Neural cell (in vitro differentiated cells): ENCODE measurements around the gene WDR17. TPM values are rescaled to one million over a fixed set of nuclear protein-coding genes. Genes with fewer than 3 reads are reported as not detected.

Source experiments
- H2AFZ ChIP-seq: fragments of 200-600, 300-800 bp; sonication (generic), shearing (Covaris generic); 2 replicates; pipeline ENCODE4 v1.6.0; 2014; ENCODE audit warnings: low read depth, mild to moderate bottlenecking, antibody characterized with exemption, low read length, moderate library complexity
- H3F3A ChIP-seq: fragments of 200-600 bp; shearing (Covaris generic); 2 replicates; pipeline ENCODE4 v1.6.1; 2016; ENCODE audit warnings: mild to moderate bottlenecking, moderate library complexity, mixed read lengths, antibody characterized with exemption, low read length; ENCODE audit not compliant: insufficient read depth, poor library complexity, severe bottlenecking
- H3K27ac ChIP-seq: fragments of 200-600, 300-800 bp; sonication (generic), shearing (Covaris generic); 2 replicates; pipeline ENCODE4 v1.5.1; 2014; ENCODE audit warnings: mild to moderate bottlenecking, low read length, moderate library complexity
- H3K27me3 ChIP-seq: fragments of 300-800, 200-600 bp; sonication (generic), shearing (Covaris generic); 2 replicates; pipeline ENCODE4 v1.6.0; 2014; ENCODE audit warnings: mild to moderate bottlenecking, low read depth, low read length, moderate library complexity; ENCODE audit not compliant: insufficient read depth
- H3K36me3 ChIP-seq: fragments of 300-800, 200-600 bp; sonication (generic), shearing (Covaris generic); 2 replicates; pipeline ENCODE4 v1.5.1; 2014; ENCODE audit warnings: mild to moderate bottlenecking, antibody characterized with exemption, low read length, moderate library complexity; ENCODE audit not compliant: insufficient read depth
- H3K4me2 ChIP-seq: fragments of 300-800, 200-600 bp; sonication (generic), shearing (Covaris generic); 2 replicates; pipeline ENCODE4 v1.6.0; 2014; ENCODE audit warnings: mild to moderate bottlenecking, low read length
- H3K4me3 ChIP-seq: fragments of 300-800, 200-600 bp; sonication (generic), shearing (Covaris generic); 2 replicates; pipeline ENCODE4 v1.5.1; 2014; ENCODE audit warnings: mild to moderate bottlenecking, low read length, moderate library complexity
- H3K79me2 ChIP-seq: fragments of 200-600 bp; shearing (Covaris generic); replicated peaks from 2 replicates; pipeline ENCODE4 v1.6.0; 2014; ENCODE audit warnings: mild to moderate bottlenecking, low read length, moderate library complexity; ENCODE audit not compliant: insufficient read depth
- H3K9ac ChIP-seq: fragments of 300-800, 200-600 bp; sonication (generic), shearing (Covaris generic); 2 replicates; pipeline ENCODE4 v1.6.1; 2016; ENCODE audit warnings: mild to moderate bottlenecking, low read length, mixed read lengths
- H3K9me2 ChIP-seq: fragments of 200-600 bp; shearing (Covaris generic); 2 replicates; pipeline ENCODE4 v1.6.1; 2016; ENCODE audit warnings: mild to moderate bottlenecking, low read length, mixed read lengths; ENCODE audit not compliant: insufficient read depth
- H3K9me3 ChIP-seq: fragments of 200-600, 300-800 bp; sonication (generic), shearing (Covaris generic); 2 replicates; pipeline ENCODE4 v1.6.1; 2016; ENCODE audit warnings: mild to moderate bottlenecking, mixed run types, low read length, moderate library complexity, mixed read lengths
- H4K20me1 ChIP-seq: fragments of 200-600 bp; shearing (Covaris generic); 2 replicates; pipeline ENCODE4 v1.6.1; 2016; ENCODE audit warnings: mild to moderate bottlenecking, mixed run types; ENCODE audit not compliant: insufficient read depth
- EP300 ChIP-seq: fragments of 450-650 bp; conservative IDR thresholded peaks from 2 replicates; pipeline ENCODE4 v1.6.1; 2014; ENCODE audit warnings: antibody characterized with exemption, mild to moderate bottlenecking, moderate library complexity; ENCODE audit not compliant: poor library complexity, severe bottlenecking
- EZH2 ChIP-seq: fragments of 200-600, 300-800 bp; shearing (Covaris generic), sonication (generic); IDR thresholded peaks from 2 replicates; pipeline ENCODE4 v1.6.1; 2014; ENCODE audit warnings: antibody characterized with exemption, low read length, borderline replicate concordance, mild to moderate bottlenecking; ENCODE audit not compliant: insufficient read depth, poor library complexity, severe bottlenecking
- MXI1 ChIP-seq: fragments of 450-650 bp; conservative IDR thresholded peaks from 2 replicates; pipeline ENCODE4 v1.6.1; 2014; ENCODE audit warnings: antibody characterized with exemption, mild to moderate bottlenecking; ENCODE audit not compliant: poor library complexity, severe bottlenecking
- POLR2AphosphoS5 ChIP-seq: IDR thresholded peaks from 2 replicates; pipeline ENCODE4 v1.6.1; 2012
- RAD21 ChIP-seq: fragments of 450-650 bp; conservative IDR thresholded peaks from 2 replicates; pipeline ENCODE4 v1.6.1; 2014; ENCODE audit warnings: antibody characterized with exemption, mild to moderate bottlenecking, moderate library complexity
- SMC3 ChIP-seq: fragments of 450-650 bp; conservative IDR thresholded peaks from 2 replicates; pipeline ENCODE4 v1.6.1; 2014; ENCODE audit warnings: antibody characterized with exemption, mild to moderate bottlenecking, moderate library complexity; ENCODE audit not compliant: poor library complexity
- TAF1 ChIP-seq: IDR thresholded peaks from 2 replicates; pipeline ENCODE4 v1.6.1; 2012; ENCODE audit warnings: low read depth
- polyA plus RNA-seq: library from polyadenylated mRNA; depleted of rRNA; stranded (reverse); fragments of >200 nt; gene quantifications from 2 replicates; pipeline ENCODE4 v1.2.3, GENCODE V29; 2014
- TF ChIP-seq, protein P1 (sequence below): IDR thresholded peaks from 2 replicates; pipeline ENCODE4 v1.6.1; 2012; ENCODE audit warnings: borderline replicate concordance
- TF ChIP-seq, protein P2 (sequence below): fragments of 450-650 bp; IDR thresholded peaks from 2 replicates; pipeline ENCODE4 v1.5.1; 2014; ENCODE audit warnings: antibody characterized with exemption, mild to moderate bottlenecking, moderate library complexity; ENCODE audit not compliant: poor library complexity, severe bottlenecking

Gene WDR17
- polyA plus RNA-seq, 1 donor from 2014 or later = 59.1 TPM

DNA sequence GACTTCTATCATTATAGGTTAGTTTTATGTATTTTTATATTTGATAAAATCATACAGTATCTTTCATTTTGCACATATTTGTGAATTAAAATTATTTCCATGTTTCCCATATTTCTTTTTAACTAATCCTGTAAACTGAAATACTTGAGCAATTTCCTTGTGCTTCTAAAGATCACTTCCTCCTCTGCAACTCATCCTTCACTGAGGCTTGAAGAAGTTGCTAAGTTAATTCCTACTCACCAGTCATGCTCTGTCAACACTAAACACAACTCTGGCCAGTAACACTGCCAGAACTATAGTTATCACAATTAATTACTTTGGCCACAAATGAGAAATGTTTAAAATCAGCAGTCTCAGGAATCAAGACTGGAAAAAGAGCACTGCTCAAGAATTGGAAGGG lies 123.0 kb downstream of the WDR17 start:
- H3K36me3 ChIP-seq = no peaks in the 10 kb centered on the region
- no peak for TF ChIP-seq TAF1
- TF ChIP-seq, protein P1, sequence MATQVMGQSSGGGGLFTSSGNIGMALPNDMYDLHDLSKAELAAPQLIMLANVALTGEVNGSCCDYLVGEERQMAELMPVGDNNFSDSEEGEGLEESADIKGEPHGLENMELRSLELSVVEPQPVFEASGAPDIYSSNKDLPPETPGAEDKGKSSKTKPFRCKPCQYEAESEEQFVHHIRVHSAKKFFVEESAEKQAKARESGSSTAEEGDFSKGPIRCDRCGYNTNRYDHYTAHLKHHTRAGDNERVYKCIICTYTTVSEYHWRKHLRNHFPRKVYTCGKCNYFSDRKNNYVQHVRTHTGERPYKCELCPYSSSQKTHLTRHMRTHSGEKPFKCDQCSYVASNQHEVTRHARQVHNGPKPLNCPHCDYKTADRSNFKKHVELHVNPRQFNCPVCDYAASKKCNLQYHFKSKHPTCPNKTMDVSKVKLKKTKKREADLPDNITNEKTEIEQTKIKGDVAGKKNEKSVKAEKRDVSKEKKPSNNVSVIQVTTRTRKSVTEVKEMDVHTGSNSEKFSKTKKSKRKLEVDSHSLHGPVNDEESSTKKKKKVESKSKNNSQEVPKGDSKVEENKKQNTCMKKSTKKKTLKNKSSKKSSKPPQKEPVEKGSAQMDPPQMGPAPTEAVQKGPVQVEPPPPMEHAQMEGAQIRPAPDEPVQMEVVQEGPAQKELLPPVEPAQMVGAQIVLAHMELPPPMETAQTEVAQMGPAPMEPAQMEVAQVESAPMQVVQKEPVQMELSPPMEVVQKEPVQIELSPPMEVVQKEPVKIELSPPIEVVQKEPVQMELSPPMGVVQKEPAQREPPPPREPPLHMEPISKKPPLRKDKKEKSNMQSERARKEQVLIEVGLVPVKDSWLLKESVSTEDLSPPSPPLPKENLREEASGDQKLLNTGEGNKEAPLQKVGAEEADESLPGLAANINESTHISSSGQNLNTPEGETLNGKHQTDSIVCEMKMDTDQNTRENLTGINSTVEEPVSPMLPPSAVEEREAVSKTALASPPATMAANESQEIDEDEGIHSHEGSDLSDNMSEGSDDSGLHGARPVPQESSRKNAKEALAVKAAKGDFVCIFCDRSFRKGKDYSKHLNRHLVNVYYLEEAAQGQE = no peak
- no peak for TF ChIP-seq POLR2AphosphoS5
- TF ChIP-seq RAD21 = no peak
- no peak for TF ChIP-seq SMC3
- TF ChIP-seq EP300 = no peak
- TF ChIP-seq MXI1 = no peak
- TF ChIP-seq, protein P2, sequence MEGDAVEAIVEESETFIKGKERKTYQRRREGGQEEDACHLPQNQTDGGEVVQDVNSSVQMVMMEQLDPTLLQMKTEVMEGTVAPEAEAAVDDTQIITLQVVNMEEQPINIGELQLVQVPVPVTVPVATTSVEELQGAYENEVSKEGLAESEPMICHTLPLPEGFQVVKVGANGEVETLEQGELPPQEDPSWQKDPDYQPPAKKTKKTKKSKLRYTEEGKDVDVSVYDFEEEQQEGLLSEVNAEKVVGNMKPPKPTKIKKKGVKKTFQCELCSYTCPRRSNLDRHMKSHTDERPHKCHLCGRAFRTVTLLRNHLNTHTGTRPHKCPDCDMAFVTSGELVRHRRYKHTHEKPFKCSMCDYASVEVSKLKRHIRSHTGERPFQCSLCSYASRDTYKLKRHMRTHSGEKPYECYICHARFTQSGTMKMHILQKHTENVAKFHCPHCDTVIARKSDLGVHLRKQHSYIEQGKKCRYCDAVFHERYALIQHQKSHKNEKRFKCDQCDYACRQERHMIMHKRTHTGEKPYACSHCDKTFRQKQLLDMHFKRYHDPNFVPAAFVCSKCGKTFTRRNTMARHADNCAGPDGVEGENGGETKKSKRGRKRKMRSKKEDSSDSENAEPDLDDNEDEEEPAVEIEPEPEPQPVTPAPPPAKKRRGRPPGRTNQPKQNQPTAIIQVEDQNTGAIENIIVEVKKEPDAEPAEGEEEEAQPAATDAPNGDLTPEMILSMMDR = no peak
- TF ChIP-seq EZH2 = no peak
- H3K9me2 ChIP-seq = no peaks in the 10 kb centered on the region
- H3K4me3 ChIP-seq = no peak overlapping the region
- no peaks in the 10 kb centered on the region for H4K20me1 ChIP-seq
- H2AFZ ChIP-seq = no peak overlapping the region
- H3K79me2 ChIP-seq = no peaks in the 10 kb centered on the region
- no peak overlapping the region for H3K9ac ChIP-seq
- H3K27me3 ChIP-seq = no peaks in the 10 kb centered on the region
- H3F3A ChIP-seq = no peaks in the 10 kb centered on the region
- H3K9me3 ChIP-seq = no peaks in the 10 kb centered on the region
- H3K27ac ChIP-seq = no peak overlapping the region
- H3K4me2 ChIP-seq = no peak overlapping the region

DNA sequence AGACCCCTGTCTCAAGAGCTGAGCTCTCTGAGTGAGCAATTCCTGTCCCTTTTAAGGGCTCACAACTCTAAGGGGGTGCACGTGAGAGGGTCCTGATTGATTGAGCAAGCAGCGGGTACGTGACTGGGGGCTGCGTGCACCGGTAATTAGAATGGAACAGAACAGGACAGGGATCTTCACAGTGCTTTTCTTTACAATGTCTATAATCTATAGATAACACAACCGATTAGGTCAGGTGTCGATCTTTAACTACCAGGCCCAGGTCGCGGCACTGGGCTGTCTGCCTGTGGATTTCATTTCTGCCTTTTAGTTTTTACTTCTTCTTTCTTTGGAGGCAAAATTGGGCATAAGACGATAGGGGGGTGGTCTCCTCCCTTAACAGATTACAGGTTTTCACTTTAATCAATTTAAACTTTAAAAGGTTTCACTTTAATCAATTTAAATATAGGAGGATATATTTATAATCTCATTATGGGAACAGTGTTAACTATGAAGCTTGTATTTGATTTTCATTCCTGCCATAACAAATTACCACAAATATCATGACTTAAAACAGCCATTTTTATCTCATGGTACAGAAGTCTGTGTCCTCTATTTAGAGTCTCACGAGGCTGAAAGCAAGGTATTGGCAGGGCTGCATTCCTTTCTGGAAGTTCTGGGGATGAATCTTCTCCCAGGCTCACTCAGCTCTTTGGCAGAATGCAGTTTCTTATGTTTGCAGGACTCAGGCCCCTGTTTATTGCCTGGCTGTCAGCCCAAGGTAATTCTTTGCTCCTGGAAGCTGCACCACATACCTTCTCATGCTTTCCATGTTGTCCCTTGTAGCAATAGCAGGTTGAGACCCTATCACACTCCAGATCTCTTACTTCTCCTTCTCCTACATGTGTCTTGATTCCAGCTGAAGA lies 124.5 kb downstream of the WDR17 start:
- no peaks in the 10 kb centered on the region for H3K79me2 ChIP-seq
- no peaks in the 10 kb centered on the region for H3K9me3 ChIP-seq
- no peaks in the 10 kb centered on the region for H3K36me3 ChIP-seq
- H3K9ac ChIP-seq = no peak overlapping the region
- no peak overlapping the region for H3K4me3 ChIP-seq
- no peaks in the 10 kb centered on the region for H3K9me2 ChIP-seq
- no peaks in the 10 kb centered on the region for H3K27me3 ChIP-seq
- H3K27ac ChIP-seq = no peak overlapping the region
- H2AFZ ChIP-seq = no peak overlapping the region
- H4K20me1 ChIP-seq = no peaks in the 10 kb centered on the region
- TF ChIP-seq TAF1 (no peak), MXI1 (no peak), RAD21 (no peak), POLR2AphosphoS5 (no peak), SMC3 (no peak), EZH2 (no peak), EP300 (no peak)
- TF ChIP-seq, protein P1 = no peak
- TF ChIP-seq, protein P2 = no peak
- no peak overlapping the region for H3K4me2 ChIP-seq
- no peaks in the 10 kb centered on the region for H3F3A ChIP-seq
